Stimulated activated CD8-positive, alpha-beta memory T cell treated with anti-CD3 and anti-CD28 coated beads, Interleukin-12 subunit alpha, Interleukin-12 subunit beta, amount 100 ng/mL, for 4 hours (primary cell): ENCODE data around the gene HIP1.
"Not testable (repeated sequence)": the region's sequence is repeated elsewhere in the genome, so short reads cannot be mapped to it uniquely, and the experiment has no call there.

Source experiments
- DNase-seq: peaks from one replicate; pipeline ENCODE4 v3.0.0-alpha.2; 2020; ENCODE audit warnings: low read depth

Gene HIP1

DNA sequence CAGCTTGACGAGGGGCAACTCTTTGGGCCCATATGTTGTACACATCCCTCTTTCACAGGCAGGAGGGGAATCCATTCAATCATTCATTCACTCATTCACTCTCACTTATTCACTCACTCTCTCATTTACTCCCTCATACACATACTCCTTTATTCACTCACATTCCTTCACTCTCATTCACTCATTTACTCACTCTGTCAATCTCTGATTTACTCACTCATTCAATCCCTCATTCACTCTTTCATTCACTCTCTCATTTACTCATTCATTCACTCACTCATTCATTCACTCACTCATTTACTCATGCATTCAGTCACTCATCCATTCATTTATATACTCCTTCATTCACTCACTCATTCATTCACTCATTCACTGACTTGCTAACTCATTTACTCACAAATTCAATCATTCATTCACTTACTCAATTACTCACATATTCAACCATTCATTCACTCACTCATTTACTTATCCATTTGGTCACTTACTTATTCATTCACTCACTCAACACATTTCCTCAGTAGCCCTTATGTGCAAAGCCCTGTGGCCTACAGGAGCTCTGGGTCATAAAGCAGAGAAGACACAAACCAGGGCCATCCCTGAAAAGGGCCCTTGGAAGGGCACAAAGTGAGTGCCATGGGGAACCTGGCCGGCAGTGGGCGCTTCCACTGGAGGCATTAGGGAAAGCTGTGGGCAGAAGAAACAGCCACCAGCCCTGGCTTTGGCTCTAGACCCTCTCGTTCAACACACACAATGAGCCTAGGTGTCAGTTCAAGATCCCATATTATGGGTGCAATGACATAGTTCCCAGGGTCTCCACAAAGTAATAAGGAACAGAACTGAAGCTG, 26.0 kb downstream of the HIP1 start:
- no peak for DNase-seq

DNA sequence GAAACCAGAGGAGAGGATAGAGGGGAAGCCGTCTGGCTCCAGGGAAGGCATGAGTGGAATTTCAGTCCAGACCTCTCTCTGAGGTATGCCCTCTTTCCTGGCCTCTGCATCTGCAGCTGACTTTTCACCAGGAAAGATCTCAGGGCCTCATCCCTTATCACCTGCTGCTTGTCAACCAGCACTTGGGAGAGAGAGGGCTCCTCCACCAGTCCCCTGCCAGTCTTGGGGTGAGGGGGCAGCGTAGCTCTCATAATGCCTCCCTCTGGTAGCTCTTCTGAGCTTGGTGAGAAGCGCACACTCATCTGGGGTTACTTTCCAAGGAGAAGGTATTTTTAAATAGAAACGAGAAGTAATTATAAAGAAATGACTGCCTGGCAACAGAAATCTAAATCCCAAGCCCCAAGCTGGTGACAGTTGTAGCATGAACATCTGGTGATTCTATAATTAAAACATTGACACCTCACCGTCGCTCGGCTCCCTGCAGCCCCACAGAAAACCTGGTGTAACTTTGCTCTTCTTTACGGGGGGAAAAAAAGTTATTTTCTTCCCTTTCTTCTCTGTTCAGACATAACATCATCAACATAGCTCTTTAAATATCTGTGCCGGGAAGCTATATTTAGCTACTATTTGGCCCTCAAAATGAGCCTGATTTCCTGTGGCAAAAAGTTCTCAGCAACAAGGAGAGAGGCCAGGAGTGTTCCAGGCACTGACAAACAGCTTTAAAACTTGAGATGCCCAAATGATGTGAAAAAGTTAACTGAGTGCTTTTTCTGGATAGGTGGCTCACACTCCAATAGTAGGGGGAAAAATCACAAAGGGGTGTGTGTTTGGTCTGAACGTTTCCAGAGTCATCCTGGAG, 26.9 kb downstream of the HIP1 start:
- no peak for DNase-seq

DNA sequence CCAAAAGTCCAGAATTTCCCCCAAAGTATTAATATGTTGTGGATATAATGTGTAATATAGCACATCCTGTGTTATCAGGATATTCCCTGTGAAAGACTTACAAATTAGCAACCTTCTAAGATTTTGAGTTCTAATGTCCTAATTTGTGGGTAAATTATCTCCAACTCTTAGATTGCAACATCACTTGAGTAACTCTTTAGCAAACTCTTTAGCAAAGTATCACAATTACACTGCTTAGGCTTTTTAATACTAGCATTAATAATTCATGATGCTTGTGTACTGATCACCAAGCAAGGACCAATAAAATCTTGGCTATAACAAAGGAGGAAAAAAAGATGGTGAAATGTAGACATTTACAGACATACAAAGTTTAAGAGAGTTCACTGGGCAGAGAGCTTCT, 27.7 kb downstream of the HIP1 start:
- DNase-seq = no peak

DNA sequence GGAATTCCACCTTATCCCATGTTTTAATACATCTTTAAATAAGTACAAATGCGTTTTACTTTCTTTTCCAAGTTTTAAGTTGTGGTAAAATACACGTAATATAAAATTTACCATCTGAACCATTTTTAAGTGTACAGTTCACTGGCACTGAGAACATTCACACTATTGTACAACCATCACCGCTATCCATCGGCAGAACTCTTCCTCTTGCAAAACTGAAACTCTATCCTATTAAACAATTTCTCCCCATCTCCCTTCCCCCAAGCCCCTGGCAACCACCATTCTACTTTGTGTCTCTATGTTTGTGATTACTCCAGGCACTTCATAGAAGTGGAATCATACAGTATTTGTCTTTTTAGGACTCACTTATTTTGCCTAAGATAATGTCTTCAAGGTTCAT, 33.8 kb downstream of the HIP1 start:
- DNase-seq = no peak

GRCh38 chr7:75702515-75702914, 36.2 kb downstream of the HIP1 start:
- DNase-seq = no peak

DNA sequence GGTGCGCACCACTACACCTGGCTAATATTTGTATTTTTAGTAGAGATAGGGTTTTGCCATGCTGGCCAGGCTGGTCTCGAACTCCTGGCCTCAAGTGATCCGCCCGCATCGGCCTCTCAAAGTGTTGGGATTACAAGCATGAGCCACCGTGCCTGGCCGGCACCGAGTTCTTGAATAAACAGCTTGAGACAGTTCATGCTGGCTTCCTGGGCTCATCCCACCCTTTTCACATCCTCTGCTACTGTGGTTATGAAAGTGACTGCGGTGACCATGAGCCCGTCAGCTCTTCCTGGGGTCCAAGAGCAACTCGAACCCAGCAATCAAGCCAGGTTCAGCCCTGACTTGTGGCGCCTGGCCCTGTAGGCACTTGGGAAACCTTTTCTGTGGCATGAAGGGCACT, 38.7 kb downstream of the HIP1 start:
- DNase-seq = no peak

DNA sequence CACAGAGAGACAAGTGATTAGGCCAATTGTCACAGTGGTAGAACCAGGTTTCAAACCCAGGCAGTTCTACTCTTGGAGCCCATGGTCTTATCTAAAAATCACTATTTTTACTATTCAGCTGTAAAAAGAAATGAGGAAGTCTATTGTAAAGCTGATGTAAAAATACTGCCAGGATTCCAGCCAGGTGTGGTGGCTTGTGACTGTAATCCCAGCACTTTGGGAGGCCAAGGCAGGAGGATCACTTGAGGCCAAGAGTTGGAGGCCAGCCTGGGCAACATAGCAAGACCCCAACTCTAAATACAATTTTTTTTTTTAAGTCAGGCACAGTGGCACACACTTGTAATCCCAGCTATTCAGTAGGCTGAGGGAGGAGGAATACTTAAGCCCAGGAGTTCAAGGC, 40.4 kb downstream of the HIP1 start:
- no peak for DNase-seq

DNA sequence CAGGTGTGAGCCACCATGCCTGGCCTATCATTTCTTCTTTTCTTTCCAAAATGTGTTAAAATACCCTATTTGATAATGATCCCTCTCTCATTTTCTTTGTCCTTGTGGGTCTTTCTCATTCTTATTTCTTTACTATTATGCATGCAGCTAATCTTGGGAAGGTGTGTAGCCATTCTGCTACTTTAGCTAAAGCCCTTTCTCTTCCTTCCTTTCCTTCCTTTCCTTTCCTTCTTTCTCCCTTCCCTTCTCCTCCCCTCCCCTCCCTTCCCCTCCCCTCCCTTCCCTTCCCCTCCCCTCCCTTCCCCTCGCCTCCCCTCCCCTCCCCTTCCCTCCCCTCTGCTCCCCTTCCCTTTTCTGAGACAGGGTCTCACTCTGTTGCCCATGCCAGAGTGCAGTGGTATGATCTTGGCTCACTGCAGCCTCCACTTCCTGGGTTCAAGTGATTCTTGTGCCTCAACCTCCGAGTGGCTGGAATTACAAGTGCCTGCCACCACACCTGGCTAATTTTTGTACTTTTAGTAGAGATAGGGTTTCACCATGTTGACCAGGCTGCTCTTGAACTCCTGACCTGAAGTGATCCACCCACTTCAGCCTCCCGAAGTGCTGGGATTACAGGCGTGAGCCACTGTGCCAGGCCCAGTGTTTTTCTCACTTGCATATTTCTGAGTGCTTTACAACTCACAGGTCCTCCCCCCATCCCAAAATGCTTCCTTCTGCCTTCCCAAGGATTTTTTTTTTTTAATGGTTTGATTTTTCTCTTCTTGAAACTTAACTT, 42.3 kb downstream of the HIP1 start:
- DNase-seq = no peak

DNA sequence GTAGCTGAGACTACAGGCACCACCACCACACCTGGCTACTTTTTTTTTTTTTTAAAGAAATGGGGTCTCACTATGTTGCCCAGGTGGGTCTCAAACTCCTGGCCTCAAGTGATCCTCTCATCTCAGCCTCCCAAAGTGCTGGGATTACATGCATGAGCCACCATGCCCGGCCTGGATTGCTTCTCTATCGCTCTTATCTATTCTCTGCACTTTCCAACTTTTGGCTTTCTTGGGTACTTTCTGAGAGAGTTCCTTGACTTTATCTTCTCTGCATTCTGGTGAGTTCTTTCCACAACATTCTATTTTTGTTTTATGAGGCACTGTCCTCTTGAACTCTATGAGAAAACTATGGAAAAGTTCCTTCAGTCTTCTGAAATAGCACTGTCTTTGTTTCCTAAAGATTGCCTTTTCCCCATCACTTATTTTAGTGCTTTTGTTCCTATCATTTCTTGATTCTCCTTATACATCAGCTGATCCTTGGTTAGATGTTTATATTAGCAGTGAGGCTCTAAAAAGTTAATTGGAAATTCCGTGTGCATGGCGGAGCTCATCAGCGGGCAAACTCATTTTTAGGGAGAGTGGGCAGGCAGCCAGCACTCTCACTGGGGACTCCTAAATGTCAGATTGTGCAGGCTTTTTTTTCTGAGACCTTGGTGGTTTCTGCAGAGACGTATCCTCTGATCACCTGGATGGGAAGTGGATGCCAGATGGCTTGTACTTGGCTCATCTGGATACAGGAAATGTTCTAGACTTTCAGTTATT, 43.9 kb downstream of the HIP1 start:
- DNase-seq = no peak

DNA sequence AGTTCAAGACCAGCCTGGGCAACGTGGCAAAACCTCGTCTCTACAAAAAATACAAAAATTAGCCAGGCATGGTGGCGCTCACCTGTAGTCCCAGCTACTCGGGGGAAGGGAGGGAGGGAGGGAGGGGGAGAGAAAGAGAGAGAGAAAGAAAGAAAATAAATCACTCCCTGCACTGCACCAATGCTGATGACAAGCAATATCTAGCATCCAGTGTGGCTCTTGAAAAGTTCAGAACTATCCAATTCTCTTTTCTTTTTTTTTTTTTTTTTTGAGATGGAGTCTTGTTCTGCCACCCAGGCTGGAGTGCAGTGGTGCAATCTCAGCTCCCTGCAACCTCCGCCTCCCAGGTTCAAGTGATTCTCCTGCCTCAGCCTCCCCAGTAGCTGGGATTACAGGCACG, 45.1 kb downstream of the HIP1 start:
- DNase-seq = not testable (repeated sequence)

DNA sequence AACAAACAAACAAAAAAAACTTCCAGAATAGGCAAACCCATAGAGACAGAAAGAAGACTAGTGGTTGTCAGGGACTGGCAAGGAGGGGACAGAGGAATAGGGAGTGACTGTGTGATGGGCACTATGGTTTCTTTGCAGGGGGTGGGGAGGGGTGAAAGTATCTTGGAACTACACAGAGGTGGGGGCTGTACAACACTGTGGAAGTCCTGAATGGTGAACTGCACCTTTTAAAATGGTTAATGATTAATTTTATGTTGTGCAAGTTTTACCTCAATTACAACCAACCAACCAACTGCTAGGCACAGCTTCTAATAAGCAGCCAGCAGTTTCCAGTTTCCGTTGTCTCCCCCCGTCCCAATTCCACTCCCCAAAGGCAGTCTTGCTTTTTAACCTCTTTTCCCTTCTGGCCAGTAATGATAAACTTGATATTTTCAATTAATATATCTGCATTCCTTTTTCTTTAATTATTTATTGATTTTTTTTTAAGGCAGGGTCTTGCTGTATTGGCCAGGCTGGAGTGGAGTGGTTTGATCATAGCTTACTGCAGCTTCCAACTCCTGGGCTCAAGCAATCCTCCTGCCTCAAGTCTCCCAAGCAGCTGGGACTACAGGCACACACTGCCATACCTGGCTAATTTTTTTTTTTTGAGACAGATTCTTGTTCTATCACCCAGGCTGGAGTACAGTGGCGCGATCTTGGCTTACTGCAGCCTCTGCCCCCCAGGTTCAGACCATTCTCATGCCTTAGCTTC, 46.8 kb downstream of the HIP1 start:
- DNase-seq = no peak

DNA sequence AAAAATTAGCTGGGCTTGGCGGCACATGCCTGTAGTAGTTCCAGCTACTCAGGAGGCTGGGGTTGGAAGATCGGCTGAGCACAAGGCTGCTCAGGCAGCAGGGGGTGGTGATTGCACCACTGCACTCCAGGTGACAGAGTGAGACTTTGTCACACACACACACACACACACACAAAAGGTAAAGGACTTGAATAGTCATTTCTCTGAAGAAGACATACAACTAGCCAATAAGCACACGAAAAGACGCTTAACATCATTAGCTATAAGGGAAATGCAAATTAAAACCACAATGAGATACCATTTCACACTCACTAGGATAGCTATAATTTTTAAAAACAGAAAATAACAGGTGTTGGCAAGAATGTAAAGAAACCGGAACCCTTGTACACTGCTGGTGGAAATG, 48.6 kb downstream of the HIP1 start:
- no peak for DNase-seq

DNA sequence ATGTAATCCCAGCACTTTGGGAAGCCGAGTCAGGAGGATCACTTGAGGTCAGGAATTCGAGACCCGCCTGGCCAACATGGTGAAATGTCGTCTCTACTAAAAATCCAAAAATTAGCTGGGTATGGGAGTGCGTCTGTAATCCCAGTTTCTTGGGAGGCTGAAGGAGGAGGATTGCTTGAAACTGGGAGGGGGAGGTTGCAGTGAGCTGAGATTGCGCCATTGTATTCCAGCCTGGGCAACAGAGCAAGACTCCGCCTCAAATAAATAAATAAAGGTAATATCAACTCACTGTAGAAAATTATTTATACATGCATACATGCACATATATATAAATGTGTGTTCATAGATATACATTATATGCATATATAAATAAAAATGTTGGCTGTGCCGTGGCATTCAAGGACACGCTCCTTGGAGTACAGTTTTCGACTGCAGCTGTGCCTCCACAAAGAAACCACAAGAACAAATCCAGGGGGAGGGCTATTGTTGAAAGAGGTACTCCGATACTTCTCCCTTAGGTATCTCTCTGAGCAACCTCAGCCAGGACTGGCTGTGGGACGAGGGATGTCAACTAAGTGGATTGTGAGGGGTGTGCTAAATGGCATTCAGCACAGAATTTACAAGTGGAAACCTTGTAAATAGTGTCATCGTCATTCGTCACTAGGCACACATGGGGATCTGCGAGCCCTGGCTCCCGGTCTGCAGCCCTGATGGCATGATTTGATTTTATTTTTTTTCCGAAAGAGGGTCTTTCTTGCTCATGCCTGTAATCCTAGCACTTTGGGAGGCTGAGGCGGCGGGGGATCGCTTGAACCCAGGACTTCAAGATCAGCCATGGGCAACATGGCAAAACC, 49.3 kb downstream of the HIP1 start:
- no peak for DNase-seq

GRCh38 chr7:75688200-75689136, 50.3 kb downstream of the HIP1 start:
- DNase-seq = no peak

DNA sequence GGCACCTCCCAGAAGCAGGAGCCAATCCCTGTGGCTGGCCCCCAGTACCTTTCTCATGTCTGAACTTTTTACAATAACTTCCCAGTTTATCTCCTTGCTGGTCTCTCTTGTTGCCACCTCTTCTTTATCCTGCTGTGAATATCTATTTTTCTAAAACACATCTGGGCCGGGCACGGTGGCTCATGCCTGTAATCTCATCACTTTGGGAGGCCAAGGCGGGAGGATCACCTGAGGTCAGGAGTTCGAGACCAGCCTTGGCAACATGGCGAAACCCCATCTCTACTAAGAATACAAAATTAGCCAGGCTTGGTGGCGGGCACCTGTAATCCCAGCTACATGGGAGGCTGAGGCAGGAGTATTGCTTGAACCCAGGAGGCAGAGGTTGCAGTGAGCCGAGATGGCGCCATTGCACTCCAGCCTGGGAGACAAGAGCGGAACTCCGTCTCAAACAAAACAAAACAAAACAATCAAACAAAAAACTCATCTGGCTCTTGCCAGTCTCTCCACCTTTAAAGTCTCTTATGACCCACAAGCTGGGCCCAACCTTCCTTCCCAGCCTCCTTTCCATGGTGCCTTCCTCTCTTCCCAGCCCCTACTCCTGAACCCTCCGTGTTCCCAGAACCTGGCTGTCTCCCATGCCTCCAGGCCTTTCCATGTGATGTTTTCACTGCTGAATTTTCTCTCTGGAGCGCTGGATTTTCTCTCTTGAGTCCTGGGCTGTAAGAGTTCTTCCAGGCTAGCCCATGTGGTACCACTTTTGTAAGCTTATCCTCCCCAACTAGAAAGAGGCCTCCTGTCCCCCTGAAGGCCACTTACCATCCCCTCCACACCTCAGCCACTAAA, 51.3 kb downstream of the HIP1 start:
- no peak for DNase-seq

DNA sequence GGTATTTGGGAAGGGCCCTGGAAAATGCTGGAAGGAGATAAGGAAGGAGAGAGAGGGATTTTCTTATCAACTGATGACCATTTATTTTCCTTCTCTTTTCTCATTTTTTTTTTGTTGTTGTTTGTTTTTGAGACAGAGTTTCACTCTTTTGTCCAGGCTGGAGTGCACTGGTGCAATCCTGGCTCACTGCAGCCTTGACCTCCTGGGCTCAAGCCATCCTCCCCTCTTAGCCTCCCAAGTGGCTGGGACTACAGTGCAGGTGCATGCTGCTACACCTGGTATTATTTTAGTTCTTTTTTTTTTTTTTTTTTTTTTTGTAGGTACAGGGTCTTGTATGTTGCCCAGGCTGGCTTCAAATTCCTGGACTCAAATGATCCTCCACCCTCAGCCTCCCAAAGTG, 52.2 kb downstream of the HIP1 start:
- DNase-seq = no peak

DNA sequence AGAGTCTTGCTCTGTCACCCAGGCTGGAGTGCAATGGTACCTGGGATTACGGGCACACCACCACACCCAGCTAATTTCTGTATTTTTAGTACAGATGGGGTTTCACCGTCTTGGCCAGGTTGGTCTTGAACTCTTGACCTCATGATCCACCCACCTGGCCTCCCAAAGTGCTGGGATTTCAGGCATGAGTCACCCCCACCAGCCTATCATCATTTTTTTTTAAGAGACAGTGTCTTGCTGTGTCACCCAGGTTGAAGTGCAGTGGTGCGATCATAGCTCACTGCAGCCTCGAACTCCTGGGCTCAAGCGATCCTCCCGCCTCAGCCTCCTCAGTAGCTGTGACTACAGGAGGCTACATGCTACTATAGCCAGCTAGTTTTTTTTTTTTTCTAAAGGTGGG, 56.7 kb downstream of the HIP1 start:
- DNase-seq = not testable (repeated sequence)

- no peak for DNase-seq
These were observed 59.7 kb downstream of the HIP1 start for GRCh38 chr7:75679060-75679459.
